ENCODE results near the gene RNU6-9.

DNA sequence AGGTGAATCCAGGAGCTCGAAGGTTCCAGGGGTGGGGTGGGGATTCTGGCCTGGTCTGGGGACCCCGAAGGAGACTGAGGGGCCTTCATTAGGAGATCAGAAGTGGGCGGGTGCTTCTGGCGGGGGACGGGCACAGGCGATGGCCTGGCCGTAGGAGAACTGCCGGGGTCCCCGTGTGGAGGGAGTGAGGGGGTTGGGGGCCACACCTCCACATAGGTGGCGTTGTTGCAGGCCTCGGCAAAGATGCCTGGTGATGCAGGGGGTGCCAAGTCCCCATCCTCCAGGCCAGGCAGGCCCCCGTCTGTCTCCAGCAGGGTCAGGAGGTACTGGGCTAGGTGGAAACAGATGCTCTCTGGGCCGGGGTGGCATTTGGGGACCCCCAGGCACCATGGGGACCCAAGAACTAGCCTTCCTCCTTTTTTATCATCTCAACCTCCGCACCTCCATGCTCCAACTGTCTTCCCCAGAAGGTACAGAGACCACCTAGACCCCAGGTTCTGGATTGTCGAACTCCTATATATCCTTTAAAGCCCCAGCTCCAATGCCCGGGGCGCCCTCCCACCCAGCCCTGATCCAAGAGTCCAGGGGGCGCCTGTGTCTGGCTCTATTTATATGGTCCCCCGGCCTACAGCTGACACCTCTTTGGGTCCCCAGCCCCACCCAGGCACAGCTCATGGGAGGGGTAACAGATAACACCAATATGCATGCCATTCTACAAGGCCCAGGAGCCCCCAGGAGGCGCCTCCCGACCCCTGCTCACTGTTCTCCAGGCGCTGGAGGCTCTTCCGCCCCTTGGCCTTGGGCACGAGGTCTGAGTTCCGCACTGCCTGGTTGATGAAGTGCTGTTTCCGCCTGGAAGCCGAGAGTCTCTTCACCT lies 8.2 kb downstream of the RNU6-9 start:
- TF ChIP-seq CTCF (IDR thresholded peaks at IDR 0.05), result no peak
- TF ChIP-seq POLR2A (IDR thresholded peaks at IDR 0.05), result no peak

All from uterus (tissue), 2 donors.